Forelimb muscle (tissue), 1 donor: ENCODE measurements around the gene STMN3. TPM values are rescaled to one million over a fixed set of nuclear protein-coding genes. Genes with fewer than 3 reads are reported as not detected.

Experiments used
- DNase-seq: peaks from one replicate; pipeline ENCODE4 v3.0.0-alpha.2; 2013; ENCODE audit warnings: low read depth
- polyA plus RNA-seq: library from polyadenylated mRNA; unstranded; fragments of 120-200 nt; gene quantifications from one replicate; pipeline ENCODE4 v1.2.1, GENCODE V29; 2013; ENCODE audit not compliant: insufficient read length

The STMN3 gene
- polyA plus RNA-seq, 1 donor: 11.4 TPM

GRCh38 chr20:63692436-63693082 is 39.3 kb upstream of the STMN3 start:
- DNase-seq: no peak

DNA sequence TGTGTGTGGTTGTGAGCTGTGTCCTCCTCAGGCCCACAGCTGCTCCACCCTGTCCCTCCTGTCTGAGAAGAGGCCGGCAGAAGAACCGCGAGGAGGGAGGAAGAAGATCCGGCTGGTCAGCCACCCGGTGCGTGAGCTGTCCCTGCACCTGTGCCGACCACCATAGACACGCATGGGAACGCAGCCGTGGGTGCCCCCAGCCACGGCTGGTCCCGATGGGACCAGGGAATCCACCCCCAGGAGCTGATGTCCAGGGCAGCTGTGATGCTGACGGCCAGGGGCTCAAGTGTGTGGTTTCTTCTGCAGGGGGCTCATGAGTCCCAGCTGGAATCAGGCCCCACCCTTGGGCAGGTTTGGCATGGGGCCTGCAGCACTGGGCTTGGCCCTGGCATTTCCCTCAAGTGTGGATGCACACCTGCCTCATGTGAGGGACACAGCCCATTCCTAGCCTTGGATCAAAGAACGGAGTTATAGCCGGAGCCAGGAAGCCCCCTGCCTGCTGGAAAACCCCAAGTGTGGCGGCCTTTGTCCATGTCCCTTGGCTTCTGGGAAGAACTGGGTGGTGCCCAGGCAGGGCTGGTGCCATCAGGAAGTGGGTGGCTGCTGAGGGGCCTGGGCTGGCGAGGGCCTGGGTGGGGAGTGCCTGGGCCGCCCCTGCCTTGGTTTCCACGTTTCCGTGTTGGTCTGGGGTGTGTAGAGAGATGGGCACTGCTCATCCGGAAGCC is 38.6 kb upstream of the STMN3 start:
- no peak for DNase-seq

GRCh38 chr20:63690898-63691710 is 37.9 kb upstream of the STMN3 start:
- DNase-seq: no peak

DNA sequence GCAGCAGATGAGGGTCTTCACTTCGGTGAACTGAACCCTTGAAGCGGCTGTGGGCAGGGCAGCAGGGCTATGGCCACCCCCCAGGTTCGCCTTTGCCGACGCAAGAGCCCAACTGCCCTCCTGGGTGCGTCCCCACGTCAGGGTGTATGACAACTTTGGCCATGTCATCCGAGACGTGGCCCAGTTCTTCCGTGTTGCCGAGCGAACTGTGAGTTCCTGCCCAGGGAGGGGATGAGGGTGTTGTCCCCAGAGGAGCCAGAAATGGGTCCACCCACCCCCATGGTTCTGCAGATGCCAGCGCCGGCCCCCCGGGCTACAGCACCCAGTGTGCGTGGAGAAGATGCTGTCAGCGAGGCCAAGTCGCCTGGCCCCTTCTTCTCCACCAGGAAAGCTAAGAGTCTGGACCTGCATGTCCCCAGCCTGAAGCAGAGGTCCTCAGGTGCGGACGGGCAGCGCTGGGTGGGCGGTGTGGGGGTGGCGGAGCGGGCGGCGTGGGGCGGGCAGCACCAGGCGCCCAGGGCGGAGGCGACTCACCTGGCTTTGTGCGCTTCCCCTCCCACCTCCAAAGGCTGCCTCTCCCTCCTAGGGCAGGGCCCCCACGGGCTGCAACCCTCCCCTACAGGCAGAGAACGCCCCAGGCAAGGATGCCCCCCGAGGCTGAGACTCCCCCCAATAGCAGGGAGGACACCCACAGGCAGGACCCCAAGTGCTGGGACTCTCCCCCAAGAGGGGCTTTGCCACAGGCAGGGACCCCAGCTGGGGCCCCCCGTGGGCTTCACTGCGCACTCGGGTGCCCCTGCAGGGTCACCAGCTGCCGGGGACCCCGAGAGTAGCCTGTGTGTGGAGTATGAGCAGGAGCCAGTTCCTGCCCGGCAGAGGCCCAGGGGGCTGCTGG is 37.0 kb upstream of the STMN3 start:
- DNase-seq: no peak

- no peak for DNase-seq
Observed at GRCh38 chr20:63689046-63690002, 36.1 kb upstream of the STMN3 start.

DNA sequence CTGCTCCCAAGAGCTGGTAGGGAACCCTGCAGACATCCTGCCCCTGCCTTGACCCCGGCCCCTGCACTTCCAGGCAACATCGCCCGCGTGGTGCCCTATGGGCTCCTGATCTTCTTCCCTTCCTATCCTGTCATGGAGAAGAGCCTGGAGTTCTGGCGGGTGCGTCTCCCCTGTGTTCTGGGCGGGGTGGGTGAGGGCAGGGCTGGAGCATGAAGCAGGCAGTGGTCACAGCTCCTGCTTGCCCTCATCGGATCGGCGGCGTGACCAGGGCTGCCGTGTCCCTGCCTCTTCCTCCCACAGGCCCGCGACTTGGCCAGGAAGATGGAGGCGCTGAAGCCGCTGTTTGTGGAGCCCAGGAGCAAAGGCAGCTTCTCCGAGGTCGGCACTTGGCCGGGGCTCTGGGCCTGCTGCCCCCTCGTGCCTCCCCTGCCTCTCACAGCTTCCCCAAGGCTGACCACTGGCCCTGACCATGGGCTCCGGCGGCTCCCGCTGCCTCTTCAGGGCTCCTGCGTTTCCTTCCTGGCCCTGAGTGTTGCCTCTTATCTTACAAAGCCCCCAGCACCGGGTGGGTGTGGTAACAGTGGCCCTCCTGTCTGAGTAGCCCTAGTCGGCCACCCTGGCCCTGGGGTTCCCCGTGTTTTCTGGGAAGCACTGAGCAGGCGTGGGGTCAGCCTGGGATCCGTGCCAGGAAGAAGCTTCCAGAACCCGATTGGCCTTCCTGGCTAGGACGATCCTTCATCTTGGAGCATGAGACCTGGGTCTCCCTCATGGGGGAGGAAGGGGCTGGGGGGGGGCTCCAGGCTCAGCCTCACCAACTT is 35.2 kb upstream of the STMN3 start:
- no peak for DNase-seq

DNA sequence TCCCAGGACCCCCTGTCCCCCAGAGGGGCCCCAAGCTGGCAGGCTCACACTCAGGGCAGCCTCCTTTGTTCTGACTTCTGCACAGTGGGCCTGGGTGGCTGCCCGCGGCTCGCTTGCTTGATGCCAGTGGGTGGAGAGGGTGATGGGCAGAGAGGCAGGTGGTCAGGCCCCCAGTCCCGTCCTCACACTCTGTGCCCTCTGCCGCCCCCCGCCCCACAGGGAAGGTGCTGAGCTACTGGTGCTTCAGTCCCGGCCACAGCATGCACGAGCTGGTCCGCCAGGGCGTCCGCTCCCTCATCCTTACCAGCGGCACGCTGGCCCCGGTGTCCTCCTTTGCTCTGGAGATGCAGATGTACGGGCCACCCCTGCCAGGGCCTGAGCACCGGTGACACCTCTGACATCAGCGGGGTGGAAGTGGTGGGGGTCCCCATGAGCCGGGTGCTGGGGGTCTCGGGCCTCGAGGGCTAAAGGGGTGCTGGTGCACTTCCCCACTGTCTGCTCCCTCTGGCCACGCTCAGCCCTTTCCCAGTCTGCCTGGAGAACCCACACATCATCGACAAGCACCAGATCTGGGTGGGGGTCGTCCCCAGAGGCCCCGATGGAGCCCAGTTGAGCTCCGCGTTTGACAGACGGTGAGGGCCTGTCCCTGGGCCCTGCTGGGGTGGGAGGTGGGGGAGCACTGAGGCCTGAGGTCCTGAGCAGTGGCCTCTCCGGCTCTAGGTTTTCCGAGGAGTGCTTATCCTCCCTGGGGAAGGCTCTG is 34.4 kb upstream of the STMN3 start:
- no peak for DNase-seq

DNA sequence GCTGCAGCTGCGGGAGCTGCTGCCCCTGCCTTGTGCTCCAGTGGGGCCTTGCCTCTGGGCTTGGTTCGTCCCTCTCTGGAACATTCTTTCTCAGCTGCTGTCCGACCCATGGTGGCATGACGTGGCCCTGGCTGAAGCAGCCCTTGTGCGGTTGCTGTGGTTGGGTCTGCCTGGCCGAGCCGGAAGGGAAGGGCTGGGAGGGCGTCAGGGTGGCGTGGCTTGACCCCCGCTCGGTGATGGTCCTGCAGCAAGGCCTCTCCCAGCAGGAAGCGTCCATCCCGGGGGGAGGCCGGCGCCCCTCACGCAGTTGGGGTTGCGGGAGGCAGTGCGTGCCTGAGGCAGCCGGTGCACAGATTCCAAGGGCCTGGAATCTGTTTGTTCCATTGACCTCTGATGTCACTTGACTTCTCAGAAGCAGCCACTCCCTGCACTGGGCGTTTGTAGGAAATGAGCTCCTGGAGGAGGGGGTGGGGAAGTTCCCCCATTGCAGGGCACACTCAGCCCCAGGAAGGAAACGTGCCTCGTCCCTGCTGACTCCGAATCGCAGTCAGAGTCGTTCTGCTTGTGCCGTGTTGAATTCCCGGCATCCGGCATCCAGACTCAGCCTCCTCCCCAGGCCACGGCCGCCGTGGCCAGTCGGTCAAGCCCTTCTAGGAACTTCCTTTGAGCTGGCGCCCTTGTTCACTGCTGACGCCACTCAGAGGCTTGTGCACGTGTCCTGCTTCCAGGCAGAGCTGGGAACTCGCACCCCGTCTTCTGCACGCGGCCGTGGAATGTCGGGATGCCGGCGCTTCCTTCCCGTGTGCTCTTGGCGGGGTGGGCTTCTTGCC is 33.5 kb upstream of the STMN3 start:
- peak; percentile 26 for DNase-seq

GRCh38 chr20:63686094-63686491 is 32.9 kb upstream of the STMN3 start:
- no peak for DNase-seq

DNA sequence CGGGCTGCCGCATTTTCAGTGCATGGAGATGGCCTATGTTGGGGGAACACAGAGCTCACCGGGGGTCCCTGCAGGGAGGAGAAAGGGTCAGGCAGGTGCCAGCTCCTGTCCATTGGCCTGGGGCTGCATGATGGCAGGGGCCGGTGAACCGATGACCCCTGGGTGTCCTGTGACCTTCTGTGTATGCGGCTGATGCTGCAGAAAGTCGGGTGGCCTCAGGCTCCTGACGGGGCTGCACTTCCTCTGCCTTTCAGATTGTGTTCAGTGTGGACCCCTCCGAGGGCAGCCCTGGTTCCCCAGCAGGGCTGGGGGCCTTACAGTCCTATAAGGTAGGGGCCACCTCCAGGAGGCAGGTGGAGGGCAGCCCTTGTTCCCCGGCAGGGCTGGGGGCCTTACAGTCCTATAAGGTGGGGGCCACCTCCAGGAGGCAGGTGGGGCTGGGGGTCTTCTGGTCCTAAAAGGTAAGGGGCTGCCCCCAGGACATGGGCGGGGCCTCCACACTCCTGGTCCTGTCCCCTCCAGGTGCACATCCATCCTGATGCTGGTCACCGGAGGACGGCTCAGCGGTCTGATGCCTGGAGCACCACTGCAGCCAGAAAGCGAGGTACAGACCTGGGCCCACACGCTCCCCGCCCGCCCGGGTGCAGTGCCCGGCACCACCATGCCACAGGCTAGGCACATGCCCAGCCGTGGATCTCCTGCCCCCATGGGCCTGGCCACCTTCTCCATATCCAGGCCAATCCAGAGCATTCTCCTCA is 32.2 kb upstream of the STMN3 start:
- no peak for DNase-seq

GRCh38 chr20:63682384-63683139 is 29.3 kb upstream of the STMN3 start:
- DNase-seq: no peak

GRCh38 chr20:63681609-63682142 is 28.5 kb upstream of the STMN3 start:
- DNase-seq: no peak

- no peak for DNase-seq
Observed at GRCh38 chr20:63680857-63681608, 27.8 kb upstream of the STMN3 start.

GRCh38 chr20:63680427-63680826 is 27.2 kb upstream of the STMN3 start:
- DNase-seq: no peak

- no peak for DNase-seq
Observed at GRCh38 chr20:63679799-63680305, 26.6 kb upstream of the STMN3 start.
